Brain microvascular endothelial cell (primary cell): Measurements from ENCODE around the gene MICOS13.

Experiments
- DNase-seq: peaks from one replicate; pipeline ENCODE4 v3.0.0-alpha.2; 2020
- H3K27ac ChIP-seq: fragments of 250-450 bp; sonication (Bioruptor Pico); 2 replicates; pipeline ENCODE4 v1.5.1; 2020; ENCODE audit warnings: mild to moderate bottlenecking, moderate library complexity
- H3K27me3 ChIP-seq: fragments of 250-450 bp; sonication (Bioruptor Pico); replicated peaks from 2 replicates; pipeline ENCODE4 v1.5.1; 2020; ENCODE audit warnings: mild to moderate bottlenecking
- H3K36me3 ChIP-seq: fragments of 250-450 bp; sonication (Bioruptor Pico); replicated peaks from 2 replicates; pipeline ENCODE4 v1.5.1; 2020; ENCODE audit warnings: mild to moderate bottlenecking
- H3K4me3 ChIP-seq: 2 replicates; pipeline ENCODE4 v1.5.1; 2011; ENCODE audit warnings: low read depth, mild to moderate bottlenecking, control low read depth, low read length, moderate library complexity
- in situ Hi-C: cut with HindIII; loops from 2 replicates; pipeline ENCODE4 v1.10.0; 2017; ENCODE audit warnings: low sequenced_read_pairs, low pct_ligation_motif_present
- TF ChIP-seq, protein P1 (sequence below): IDR thresholded peaks from 2 replicates; pipeline ENCODE4 v1.5.1; 2011; ENCODE audit warnings: low read depth, mild to moderate bottlenecking, moderate library complexity, low read length, control low read depth, inconsistent platforms; ENCODE audit errors: missing control alignments

Gene MICOS13

DNA sequence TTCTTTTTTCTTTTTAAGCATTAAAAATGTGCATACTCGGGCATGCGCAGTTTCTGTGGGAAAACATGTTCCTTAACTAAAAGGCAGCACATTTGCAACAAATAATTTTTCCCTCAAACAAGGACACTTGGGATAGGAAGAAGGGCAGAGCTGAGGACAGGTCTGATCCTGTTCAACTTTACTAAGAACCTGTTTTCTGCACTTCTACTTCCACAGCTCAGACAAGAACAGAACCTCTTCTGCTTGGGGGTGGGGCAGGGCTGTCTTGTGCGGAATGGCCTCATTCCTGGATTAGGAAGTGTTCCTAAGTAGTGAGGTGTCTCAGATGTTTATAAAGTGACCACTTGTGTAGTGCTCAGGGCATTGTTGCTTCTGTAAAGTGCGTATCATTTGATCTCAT is 39.1 kb downstream of the MICOS13 start:
- H3K4me3 ChIP-seq, result no peak overlapping the region
- in situ Hi-C loops, result no loop called here

DNA sequence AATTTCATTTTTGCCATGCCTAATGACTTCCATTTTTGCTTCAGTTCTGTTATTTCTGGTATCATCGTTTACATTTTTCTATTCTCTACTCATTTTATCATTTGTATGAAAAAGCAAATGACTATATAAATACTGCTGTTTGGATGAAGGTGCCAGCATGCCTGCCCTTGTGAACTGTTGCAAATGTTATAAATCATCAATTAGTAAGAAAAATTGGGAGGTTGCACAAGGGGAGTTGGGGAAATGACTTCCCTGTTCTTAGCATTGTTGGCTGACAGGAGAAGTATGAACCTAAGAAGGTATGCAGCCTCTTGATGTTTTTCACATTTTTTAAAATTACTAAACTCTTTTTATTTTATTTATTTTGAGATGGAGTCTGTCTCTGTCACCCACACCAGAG is 42.3 kb downstream of the MICOS13 start:
- Histone ChIP-seq H3K36me3 (peaks cover 14% of the 10 kb centered on the region), H3K4me3 (no peak overlapping the region), H3K27ac (no peak overlapping the region), H3K27me3 (no peaks in the 10 kb centered on the region)
- TF ChIP-seq, protein P1, sequence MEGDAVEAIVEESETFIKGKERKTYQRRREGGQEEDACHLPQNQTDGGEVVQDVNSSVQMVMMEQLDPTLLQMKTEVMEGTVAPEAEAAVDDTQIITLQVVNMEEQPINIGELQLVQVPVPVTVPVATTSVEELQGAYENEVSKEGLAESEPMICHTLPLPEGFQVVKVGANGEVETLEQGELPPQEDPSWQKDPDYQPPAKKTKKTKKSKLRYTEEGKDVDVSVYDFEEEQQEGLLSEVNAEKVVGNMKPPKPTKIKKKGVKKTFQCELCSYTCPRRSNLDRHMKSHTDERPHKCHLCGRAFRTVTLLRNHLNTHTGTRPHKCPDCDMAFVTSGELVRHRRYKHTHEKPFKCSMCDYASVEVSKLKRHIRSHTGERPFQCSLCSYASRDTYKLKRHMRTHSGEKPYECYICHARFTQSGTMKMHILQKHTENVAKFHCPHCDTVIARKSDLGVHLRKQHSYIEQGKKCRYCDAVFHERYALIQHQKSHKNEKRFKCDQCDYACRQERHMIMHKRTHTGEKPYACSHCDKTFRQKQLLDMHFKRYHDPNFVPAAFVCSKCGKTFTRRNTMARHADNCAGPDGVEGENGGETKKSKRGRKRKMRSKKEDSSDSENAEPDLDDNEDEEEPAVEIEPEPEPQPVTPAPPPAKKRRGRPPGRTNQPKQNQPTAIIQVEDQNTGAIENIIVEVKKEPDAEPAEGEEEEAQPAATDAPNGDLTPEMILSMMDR, result no peak
- in situ Hi-C loops, result no loop called here
- no peak for DNase-seq

More for the DNA sequence above, 39.1 kb downstream of the MICOS13 start:
- no peak for DNase-seq
- Histone ChIP-seq H3K36me3 (peaks cover 40% of the 10 kb centered on the region), H3K27me3 (no peaks in the 10 kb centered on the region), H3K27ac (no peak overlapping the region)
- TF ChIP-seq, protein P1, result no peak

DNA sequence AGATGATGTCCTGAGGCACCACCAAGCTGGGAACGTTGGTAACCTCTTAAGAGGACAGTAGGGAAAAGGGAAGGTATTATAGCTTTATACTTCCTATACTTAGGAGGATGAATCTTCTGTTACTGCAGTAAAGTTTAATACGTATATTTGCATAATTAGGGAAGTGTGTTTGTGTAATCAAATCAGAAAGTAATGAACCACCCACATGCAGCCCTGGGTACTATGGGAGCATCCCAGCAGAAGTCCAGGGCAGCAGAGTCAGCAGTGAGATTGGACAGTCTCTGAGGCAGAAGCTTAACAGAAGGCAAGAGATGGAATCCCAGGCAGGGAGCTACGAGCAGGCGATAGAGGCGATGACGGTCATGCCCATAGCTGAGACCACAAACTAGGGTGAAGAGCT is 44.9 kb downstream of the MICOS13 start:
- H3K27ac ChIP-seq, result no peak overlapping the region
- TF ChIP-seq, protein P1, result no peak
- H3K4me3 ChIP-seq, result no peak overlapping the region
- in situ Hi-C loops, result no loop called here
- H3K36me3 ChIP-seq, result no peaks in the 10 kb centered on the region
- no peak for DNase-seq
- no peaks in the 10 kb centered on the region for H3K27me3 ChIP-seq

DNA sequence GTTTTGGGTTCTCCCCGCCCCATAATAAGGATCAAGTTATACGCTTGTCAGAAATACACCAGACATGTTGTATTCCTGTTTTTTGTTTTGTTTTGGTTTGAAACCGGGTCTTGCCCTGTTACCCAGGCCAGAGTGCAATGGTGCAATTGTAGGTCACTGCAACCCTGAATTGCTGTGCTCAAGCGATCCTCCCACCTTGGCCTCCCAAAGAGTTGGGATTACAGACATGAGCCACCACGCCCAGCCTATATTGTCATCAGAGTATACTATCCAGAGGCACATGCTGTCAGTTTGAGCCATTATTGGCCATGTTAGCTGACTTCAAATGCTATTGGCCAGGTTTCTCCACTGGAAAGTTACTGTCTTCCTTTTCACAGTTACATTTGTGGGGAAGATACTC is 47.7 kb downstream of the MICOS13 start:
- TF ChIP-seq, protein P1, result no peak
- H3K27ac ChIP-seq, result no peak overlapping the region
- peaks cover 23% of the 10 kb centered on the region for H3K36me3 ChIP-seq
- DNase-seq, result no peak
- no peaks in the 10 kb centered on the region for H3K27me3 ChIP-seq
- in situ Hi-C loops, result no loop called here
- H3K4me3 ChIP-seq, result no peak overlapping the region

DNA sequence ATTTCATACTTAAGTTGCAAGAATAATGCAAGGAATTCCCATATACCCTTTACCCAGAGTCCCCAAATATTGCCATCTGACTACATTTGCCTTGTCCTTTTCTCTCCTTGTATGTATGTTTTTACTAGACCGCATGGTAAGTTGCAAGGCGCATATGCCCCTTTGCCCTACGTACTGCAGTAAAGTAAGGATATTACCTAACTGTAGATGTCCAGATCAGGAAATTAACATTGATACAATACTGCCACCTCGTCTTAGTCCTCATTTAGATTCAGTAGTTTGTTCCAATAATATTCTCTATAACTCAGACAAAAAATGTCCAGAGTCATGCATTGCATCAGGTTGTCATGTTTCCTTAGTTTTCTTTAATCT is 48.1 kb downstream of the MICOS13 start:
- Histone ChIP-seq H3K36me3 (peaks cover 27% of the 10 kb centered on the region), H3K4me3 (no peak overlapping the region), H3K27ac (no peak overlapping the region), H3K27me3 (no peaks in the 10 kb centered on the region)
- DNase-seq, result no peak
- TF ChIP-seq, protein P1, result no peak
- in situ Hi-C loops, result no loop called here

DNA sequence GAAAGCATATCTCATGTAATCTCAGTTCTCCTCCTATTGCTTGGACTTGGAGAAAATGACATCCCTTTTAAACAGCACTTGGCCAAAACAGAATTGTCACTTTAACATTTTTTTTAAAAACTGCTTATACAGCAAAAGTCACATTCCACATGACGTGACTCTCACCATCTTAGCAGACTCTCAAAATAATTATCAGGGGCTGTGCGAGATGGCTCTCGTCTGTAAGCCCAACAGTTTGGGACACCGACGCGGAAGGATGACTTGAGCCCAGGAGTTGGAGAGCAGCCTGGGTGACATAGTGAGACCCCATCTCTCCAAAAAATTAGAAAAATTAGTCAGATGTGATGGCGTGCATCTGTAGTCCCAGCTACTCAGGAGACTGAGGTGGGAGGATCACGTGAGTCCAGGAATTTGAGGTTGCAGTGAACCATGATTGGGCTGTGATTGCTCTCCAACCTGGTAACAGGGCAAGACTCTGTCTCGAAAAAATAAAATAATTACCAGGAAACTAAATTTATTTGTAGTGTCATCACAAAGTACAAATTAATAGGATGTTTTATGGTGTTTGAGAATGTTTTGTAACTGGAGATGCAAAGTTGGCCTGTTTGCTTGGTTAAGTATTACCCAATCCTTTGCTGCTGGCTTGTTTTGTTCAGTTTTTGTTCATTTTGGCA is 48.6 kb downstream of the MICOS13 start:
- Histone ChIP-seq H3K4me3 (no peak overlapping the region), H3K36me3 (peaks cover 29% of the 10 kb centered on the region), H3K27ac (no peak overlapping the region), H3K27me3 (no peaks in the 10 kb centered on the region)
- TF ChIP-seq, protein P1, result no peak
- in situ Hi-C loops, result no loop called here
- no peak for DNase-seq
